Parathyroid adenoma (tissue), 2 donors: ENCODE results near the gene ZC3HAV1.
"Not testable (repeated sequence)": the region's sequence is repeated elsewhere in the genome, so short reads cannot be mapped to it uniquely, and the experiment has no call there.

Experiments
- H2AFZ ChIP-seq: fragments of 300-600 bp; sonication (generic); one replicate; pipeline ENCODE4 v1.7.0; 2017; ENCODE audit warnings: antibody characterized with exemption, mild to moderate bottlenecking
- H3K27ac ChIP-seq: fragments of 300-600 bp; sonication (generic); one replicate; pipeline ENCODE4 v1.7.0; 2017
- H3K27me3 ChIP-seq: fragments of 300-600 bp; sonication (generic); one replicate; pipeline ENCODE4 v1.7.0; 2017; ENCODE audit warnings: low read length; ENCODE audit not compliant: control insufficient read depth, insufficient read depth
- H3K36me3 ChIP-seq: fragments of 300-600 bp; sonication (generic); one replicate; pipeline ENCODE4 v1.7.0; 2017; ENCODE audit warnings: low read length; ENCODE audit not compliant: control insufficient read depth, insufficient read depth
- H3K4me1 ChIP-seq: fragments of 300-600 bp; sonication (generic); one replicate; pipeline ENCODE4 v1.7.0; 2017; ENCODE audit warnings: control low read depth
- H3K4me2 ChIP-seq: fragments of 300-600 bp; sonication (generic); one replicate; pipeline ENCODE4 v1.7.0; 2017; ENCODE audit warnings: low read length
- H3K4me3 ChIP-seq: fragments of 300-600 bp; sonication (generic); one replicate; pipeline ENCODE4 v1.7.0; 2017; ENCODE audit warnings: low read depth, low read length
- H3K79me2 ChIP-seq: fragments of 300-600 bp; sonication (generic); one replicate; pipeline ENCODE4 v1.7.0; 2017; ENCODE audit warnings: control low read depth
- H3K9ac ChIP-seq: fragments of 300-600 bp; sonication (generic); one replicate; pipeline ENCODE4 v1.7.0; 2017; ENCODE audit warnings: mild to moderate bottlenecking
- H3K9me3 ChIP-seq: fragments of 300-600 bp; sonication (generic); one replicate; pipeline ENCODE4 v1.7.0; 2017; ENCODE audit warnings: low read length; ENCODE audit not compliant: control insufficient read depth
- TF ChIP-seq, protein P1 (sequence below): fragments of 300-600 bp; sonication (generic); IDR thresholded peaks from one replicate; pipeline ENCODE4 v1.7.0; 2017; ENCODE audit warnings: antibody characterized with exemption, mild to moderate bottlenecking
- donor health status: primary hyperparathyroidism.

The ZC3HAV1 gene

DNA sequence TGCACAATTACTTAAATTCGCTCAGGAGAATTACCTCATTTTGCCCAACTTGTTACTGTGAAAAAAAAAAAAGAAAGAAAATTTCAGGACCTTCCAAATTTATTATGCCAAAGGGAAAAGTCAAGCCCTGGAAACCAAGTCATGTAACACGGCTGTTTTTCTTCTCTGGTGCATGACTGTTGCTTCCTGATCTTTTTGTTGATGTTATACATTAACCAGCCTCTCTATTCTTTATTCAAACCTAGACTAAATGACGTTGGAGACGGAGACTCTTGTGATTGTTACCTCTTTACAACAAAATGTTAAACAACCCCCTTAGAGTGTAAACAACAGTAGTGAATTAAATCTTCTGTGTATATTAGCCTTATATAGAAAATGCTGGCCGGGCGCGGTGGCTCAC lies 16.1 kb upstream of the ZC3HAV1 start:
- H2AFZ ChIP-seq: no peak overlapping the region
- no peaks in the 10 kb centered on the region for H3K9me3 ChIP-seq
- no peaks in the 10 kb centered on the region for H3K4me1 ChIP-seq
- H3K36me3 ChIP-seq: no peaks in the 10 kb centered on the region
- no peak overlapping the region for H3K27ac ChIP-seq
- no peak overlapping the region for H3K4me2 ChIP-seq
- no peaks in the 10 kb centered on the region for H3K27me3 ChIP-seq
- no peak overlapping the region for H3K9ac ChIP-seq
- no peaks in the 10 kb centered on the region for H3K79me2 ChIP-seq
- TF ChIP-seq, protein P1, sequence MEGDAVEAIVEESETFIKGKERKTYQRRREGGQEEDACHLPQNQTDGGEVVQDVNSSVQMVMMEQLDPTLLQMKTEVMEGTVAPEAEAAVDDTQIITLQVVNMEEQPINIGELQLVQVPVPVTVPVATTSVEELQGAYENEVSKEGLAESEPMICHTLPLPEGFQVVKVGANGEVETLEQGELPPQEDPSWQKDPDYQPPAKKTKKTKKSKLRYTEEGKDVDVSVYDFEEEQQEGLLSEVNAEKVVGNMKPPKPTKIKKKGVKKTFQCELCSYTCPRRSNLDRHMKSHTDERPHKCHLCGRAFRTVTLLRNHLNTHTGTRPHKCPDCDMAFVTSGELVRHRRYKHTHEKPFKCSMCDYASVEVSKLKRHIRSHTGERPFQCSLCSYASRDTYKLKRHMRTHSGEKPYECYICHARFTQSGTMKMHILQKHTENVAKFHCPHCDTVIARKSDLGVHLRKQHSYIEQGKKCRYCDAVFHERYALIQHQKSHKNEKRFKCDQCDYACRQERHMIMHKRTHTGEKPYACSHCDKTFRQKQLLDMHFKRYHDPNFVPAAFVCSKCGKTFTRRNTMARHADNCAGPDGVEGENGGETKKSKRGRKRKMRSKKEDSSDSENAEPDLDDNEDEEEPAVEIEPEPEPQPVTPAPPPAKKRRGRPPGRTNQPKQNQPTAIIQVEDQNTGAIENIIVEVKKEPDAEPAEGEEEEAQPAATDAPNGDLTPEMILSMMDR: no peak
- no peak overlapping the region for H3K4me3 ChIP-seq

DNA sequence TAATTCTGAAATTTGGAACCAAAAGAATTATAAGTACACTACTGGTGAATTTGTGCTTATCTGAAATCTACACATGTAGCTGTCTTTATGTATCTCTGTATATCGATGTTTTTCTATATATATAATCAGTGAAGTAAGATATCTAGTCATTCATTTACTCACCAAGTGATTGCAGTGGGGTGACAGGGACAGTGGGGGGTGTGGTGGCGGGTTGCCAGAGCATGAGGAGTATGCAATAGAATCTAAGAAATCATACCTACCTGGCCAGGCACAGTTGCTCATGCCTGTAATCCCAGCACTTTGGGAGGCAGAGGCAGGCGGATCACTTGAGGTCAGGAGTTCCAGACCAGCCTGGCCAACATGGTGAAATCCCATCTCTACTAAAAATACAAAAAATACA lies 15.5 kb upstream of the ZC3HAV1 start:
- H3K36me3 ChIP-seq: not testable (repeated sequence)

DNA sequence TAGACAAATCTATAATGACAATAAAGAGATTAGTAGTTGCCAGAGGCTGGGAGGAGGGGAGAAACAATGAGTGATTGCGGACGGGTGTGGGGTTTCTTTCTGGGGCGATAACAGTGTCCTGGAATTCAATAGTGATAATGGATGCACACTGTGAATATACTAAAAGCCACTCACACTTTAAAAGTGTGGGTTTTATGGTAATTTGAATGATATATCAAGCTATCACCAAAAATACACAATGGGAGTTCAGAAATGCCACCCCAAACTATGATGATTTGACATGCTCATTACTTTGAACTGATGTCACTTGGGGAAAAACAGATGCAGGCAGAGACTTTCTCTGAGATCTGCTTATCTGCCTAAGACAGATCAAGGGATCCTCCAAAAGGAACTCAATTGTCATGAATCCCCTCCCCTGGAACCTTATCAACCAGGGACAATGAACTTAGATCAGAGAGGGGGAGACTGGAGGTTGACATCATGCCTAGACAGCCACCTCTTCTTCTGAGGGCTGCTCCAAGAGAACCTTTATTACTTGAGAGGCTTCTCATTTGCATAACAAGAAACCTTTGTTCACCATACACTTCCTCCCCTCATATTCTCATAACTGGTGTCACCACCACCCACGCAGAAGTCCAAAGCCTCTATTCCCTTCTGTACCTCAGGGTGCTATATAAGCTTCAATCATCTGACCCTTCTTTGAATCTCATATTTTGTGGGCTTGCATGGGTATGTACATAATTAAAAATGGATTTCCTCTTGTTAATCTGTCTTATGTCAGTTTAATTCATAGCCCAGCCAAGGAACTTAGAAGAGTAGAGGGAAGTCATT lies 14.8 kb upstream of the ZC3HAV1 start:
- Histone ChIP-seq H3K27ac (no peak overlapping the region), H3K4me1 (peaks cover under 1% of the 10 kb centered on the region), H3K36me3 (no peaks in the 10 kb centered on the region), H3K4me2 (no peak overlapping the region), H3K27me3 (no peaks in the 10 kb centered on the region), H3K9ac (no peak overlapping the region), H3K79me2 (no peaks in the 10 kb centered on the region), H2AFZ (no peak overlapping the region), H3K4me3 (no peak overlapping the region), H3K9me3 (no peaks in the 10 kb centered on the region)
- TF ChIP-seq, protein P1: no peak

More for the DNA sequence above, 15.5 kb upstream of the ZC3HAV1 start:
- H3K9me3 ChIP-seq, H3K4me1 ChIP-seq, H3K9ac ChIP-seq, H3K27ac ChIP-seq, H3K27me3 ChIP-seq, H2AFZ ChIP-seq, H3K4me3 ChIP-seq, H3K4me2 ChIP-seq, H3K79me2 ChIP-seq: not testable (repeated sequence)

DNA sequence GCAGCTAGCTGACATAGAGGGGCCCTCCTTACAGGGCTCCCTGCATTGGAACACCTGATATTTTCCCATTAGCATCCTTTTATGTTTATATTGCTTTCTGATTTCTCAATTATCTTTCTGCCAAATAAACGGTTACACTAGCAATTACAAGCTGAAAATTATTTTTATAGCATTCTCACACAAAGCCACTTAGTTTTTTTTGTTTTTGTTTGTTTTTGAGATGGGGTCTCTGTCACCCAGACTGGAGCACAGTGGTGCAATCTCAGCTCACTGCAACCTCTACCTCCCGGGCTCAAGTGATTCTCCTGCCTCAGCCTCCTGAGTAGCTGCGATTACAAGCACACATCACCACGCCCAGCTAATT lies 9.9 kb upstream of the ZC3HAV1 start:
- Histone ChIP-seq H3K27me3 (no peaks in the 10 kb centered on the region), H3K27ac (no peak overlapping the region), H3K4me1 (peaks cover 8% of the 10 kb centered on the region), H3K9me3 (no peaks in the 10 kb centered on the region), H2AFZ (no peak overlapping the region), H3K79me2 (no peaks in the 10 kb centered on the region), H3K9ac (no peak overlapping the region), H3K36me3 (no peaks in the 10 kb centered on the region), H3K4me3 (no peak overlapping the region), H3K4me2 (no peak overlapping the region)
- TF ChIP-seq, protein P1: no peak

DNA sequence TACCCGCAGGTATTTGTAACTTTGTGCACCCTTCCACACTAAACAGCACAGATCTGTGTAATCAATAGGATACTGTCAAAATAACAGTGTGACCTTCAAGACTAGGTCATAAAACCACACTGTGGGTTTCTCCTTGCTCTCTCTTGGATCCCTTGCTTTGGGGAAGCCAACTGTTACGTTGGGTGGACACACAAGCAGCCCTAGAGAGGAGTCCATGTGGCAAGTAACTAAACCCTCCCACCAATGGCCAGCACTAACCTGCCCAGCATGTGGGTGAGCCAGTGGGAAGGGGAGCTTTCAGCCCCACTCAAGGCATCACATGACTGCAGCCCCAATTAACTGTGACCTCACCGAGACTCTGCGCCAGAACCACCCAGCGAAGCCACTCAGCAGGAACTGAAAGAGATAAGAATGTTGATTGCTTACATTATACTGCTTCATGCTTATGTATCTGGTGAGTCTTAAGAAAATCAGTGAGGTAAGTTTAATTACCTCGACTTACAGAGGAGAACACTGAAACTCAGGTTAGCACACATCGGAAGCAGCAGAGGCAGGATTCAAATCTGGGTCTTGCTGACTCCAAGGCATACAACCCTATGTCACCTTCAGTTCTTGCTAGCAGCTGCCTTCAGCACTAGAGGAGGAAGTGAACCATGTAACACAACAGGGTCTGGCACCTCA lies 9.4 kb upstream of the ZC3HAV1 start:
- TF ChIP-seq, protein P1: no peak
- peaks cover 8% of the 10 kb centered on the region for H3K4me1 ChIP-seq
- no peaks in the 10 kb centered on the region for H3K36me3 ChIP-seq
- no peaks in the 10 kb centered on the region for H3K27me3 ChIP-seq
- H3K9me3 ChIP-seq: no peaks in the 10 kb centered on the region
- peak overlapping the region; percentile 44 for H2AFZ ChIP-seq
- no peaks in the 10 kb centered on the region for H3K79me2 ChIP-seq
- H3K4me3 ChIP-seq: no peak overlapping the region
- H3K27ac ChIP-seq: no peak overlapping the region
- no peak overlapping the region for H3K9ac ChIP-seq
- H3K4me2 ChIP-seq: peak overlapping the region; percentile 31
